Right lobe of liver (tissue), 4 donors: ENCODE results near the gene MNX1.

Source experiments
- POLR2A ChIP-seq: fragments of 450-650 bp; IDR thresholded peaks from one replicate; pipeline ENCODE4 v1.6.1; 2017; ENCODE audit warnings: antibody characterized with exemption, mild to moderate bottlenecking
- TF ChIP-seq, protein P1 (sequence below), 4 donors: fragments of 200-600 bp in 3 of 4; fragments of 450-650 bp in 1 of 4; IDR thresholded peaks; one replicate each; pipeline versions ENCODE4 v1.5.1 to v1.8.0; 2016 to 2022; ENCODE audit warnings: antibody characterized with exemption in 4 of 4, mild to moderate bottlenecking in 2 of 4
- donor health status: DM: no; HTN: no; CAD: no.
- donor health status: DM: no; HTN: no; CAD: no.
- donor health status: DM: no; HTN: yes; CAD: no.

- TF ChIP-seq, protein P1, sequence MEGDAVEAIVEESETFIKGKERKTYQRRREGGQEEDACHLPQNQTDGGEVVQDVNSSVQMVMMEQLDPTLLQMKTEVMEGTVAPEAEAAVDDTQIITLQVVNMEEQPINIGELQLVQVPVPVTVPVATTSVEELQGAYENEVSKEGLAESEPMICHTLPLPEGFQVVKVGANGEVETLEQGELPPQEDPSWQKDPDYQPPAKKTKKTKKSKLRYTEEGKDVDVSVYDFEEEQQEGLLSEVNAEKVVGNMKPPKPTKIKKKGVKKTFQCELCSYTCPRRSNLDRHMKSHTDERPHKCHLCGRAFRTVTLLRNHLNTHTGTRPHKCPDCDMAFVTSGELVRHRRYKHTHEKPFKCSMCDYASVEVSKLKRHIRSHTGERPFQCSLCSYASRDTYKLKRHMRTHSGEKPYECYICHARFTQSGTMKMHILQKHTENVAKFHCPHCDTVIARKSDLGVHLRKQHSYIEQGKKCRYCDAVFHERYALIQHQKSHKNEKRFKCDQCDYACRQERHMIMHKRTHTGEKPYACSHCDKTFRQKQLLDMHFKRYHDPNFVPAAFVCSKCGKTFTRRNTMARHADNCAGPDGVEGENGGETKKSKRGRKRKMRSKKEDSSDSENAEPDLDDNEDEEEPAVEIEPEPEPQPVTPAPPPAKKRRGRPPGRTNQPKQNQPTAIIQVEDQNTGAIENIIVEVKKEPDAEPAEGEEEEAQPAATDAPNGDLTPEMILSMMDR (IDR thresholded peaks at IDR 0.05) = no peak
- TF ChIP-seq POLR2A = no peak
Measured at GRCh38 chr7:157016024-157016351, 5.5 kb upstream of the MNX1 start.
